NCI-H187 (cell line): ENCODE data around the gene CTNNA3.

Experiments used
- DNase-seq, 2 experiments: peaks; one replicate each; lab custom pipeline; 2025; lab: John Stamatoyannopoulos, UW

CTNNA3 gene

DNA sequence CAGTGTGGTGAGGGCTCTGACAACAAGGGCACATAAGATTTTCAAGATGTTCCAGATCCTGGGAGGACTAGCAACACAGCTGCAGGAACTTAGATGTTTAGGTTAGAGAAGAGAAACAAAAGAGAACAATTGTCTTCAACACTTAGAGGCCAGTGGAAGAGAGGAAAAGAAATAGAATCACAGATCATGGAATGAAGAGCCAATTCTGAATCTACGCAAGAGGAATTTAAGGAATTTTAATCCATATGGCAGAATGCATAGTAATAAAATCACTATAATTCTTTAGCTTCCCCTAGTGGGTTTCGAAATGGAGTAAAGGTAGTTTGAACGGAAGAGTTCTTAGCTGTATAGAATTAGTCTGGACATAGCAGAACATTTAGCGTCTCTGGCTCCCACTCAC is 884.8 kb downstream of the CTNNA3 start:
- no peak for DNase-seq

DNA sequence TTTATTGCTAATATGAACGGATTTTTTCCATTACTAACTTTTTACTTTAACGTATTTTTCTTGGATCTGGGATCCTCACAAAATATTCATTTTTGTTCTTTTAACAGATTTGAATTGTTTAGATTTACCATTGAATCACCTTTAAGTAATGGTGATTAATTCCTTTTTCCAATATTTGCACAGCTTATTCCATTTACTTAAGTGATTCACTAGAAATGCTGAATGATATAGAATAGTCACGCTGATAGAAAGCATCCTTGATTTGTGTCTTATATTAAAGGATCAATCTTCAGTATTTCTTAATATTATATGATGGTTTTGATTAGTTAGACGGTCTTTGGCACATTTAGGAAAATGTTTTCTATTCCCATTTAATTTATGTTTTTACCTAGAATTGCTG is 886.6 kb downstream of the CTNNA3 start:
- DNase-seq = no peak

DNA sequence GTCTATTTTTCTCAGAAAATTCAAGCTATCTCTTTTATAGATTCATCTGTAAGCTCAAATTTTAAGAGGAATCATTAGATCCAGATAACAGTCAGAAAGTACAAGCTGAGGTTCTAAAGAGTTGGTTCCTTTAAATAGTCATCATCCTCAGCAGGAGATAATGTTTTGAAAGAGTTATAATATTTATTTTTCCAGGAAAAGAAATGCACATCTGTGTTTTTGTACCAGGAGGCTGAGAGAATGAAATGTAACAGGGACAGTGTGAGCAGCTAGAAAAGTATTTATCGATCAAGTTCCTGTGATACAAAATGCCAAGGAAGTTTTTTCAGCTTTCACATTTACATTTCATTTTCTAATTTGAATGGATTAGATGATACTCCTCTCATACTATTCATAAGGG is 890.4 kb downstream of the CTNNA3 start:
- DNase-seq = no peak

DNA sequence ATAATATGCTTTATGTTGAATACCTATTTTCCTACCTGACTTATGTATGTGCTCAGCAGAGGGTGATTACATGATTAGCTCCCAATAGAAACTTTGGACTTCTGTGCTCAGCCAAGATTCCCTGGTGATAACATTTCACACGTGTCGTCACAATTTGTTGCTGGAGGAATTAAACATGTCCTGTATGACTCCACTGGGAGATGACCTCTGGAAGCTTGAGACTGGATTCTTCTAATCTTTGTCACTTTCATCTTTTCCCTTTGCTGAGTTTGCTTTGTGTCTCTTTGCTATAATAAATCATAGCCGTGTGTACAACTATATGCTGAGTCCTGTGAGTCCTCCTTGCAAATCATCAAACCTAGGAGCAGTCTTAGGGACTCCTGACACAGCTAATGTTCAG is 891.0 kb downstream of the CTNNA3 start:
- no peak for DNase-seq

DNA sequence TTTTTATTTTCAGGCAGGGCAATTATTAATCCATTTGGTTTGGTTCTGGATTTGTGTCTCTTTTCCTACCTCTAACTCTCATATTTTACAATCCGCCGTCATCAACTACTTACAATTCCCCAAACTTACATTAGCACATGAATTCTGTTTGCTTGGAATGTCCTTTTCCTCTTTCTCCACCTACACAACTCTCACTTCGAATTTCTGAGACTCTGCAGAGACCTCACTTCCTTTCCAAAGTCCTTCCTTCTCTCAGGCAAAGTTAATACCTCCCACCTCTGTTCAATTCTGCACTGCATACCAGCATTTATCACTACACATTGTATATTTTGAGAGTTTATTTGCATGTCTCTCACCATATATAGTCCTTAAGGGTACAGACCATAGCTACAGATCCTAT is 892.8 kb downstream of the CTNNA3 start:
- no peak for DNase-seq

DNA sequence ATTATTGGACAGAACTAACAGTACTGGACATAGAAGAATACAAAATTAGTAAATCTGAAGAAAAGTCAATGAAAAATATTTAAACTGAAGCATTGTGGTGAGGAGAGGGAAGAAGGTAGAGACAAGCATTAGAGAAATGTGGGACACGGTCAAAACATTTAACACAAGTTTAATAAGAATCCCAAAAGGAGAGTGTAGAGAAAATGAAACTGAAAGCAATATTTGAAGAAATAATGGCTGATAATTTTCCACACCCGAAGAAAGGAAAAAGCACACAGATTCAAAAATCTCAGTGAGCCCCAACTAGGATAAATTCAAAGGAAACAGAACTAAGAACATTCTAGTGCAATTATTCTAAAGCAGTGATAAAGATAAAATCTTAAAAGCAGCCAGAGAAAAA is 896.5 kb downstream of the CTNNA3 start:
- no peak for DNase-seq

DNA sequence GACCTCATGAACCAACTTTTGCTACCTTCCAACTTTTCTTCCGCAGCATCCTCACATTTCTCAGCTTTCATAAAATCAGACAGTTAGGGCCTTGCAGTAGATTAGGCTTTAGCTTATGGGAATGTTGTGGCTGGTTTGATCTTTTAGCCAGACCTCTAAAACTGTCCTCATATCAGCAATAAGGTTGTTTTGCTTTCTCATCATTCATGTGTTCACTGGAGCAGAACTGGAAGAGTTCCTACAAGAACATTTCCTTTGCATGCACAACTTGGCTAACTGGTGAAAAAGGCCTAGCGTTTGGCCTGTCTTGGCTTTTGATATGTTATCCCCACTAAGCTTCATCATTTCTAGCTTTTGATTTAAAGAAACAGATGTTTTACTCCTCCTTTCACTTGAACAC is 900.1 kb downstream of the CTNNA3 start:
- DNase-seq = no peak

DNA sequence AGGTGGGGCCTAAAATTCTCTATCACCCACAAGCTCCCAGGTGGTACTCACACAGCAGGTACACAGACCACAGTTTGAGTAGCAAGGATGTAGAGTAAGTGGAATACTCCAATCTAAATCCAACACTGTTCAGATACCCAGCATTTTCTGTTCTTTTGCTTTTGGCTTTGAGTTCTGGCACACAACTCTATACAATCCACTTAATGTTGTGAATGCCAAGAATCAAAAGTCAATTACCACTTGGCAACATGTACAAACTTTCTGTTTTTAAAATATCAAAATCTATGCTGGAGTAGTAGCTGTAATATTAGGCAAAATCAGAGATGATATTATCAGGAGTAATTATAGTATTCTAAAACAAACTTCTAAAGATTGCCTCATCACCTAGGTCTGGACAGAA is 903.6 kb downstream of the CTNNA3 start:
- DNase-seq = no peak

DNA sequence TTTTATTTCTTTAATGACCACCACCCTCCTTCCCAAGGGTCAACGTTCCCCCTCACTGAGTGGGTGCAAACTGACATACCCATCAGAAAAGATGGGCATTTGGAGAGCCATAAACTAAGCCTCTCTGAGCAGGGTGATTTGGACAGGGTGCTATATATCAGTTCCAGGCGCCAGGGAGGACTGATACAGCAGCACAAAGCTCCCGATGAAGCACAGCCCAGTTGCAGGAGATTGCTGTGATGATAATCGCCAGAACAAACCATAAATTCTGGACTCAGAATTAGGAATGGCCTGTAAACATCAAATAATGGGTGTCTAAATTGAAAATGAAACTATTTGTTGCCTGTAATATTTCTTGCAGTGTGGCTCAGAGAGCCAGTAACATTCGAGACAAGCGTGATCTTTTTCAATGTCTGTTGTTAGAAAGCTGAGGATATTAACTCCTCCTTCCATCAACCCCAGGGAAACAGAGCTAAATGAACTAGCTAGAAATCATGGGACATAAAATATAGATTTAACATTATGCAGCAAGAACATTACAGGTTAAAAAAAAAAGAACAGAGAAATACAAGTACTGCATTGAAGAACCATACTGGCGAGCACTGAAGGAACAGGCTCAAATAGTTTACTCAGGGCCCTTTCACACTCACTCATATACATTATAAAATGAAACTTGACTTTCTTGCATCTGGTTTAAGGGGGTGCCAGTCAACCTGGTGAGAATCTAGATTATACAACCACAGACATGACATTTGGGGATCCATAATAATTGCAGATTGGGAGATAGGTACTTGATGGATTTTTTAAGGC is 907.6 kb downstream of the CTNNA3 start:
- DNase-seq = no peak

DNA sequence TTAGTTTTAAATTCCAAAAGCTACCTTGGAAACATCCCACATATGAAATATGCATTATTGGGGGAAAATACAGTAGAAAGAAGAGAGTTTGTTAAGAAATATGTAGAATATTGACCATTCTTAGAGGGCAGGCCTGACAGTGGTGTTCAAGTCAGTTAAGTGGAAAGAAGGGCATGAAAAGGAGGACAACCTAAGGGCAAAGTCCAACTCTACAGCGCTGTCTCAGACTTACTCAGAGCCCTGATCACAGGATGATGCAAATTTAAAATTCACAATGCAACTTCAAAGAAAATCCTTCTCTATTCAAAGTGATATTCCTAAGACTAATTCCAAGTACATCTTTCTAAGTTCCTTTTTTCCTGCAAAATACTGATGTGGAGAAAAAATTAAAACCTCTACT is 909.3 kb downstream of the CTNNA3 start:
- no peak for DNase-seq

DNA sequence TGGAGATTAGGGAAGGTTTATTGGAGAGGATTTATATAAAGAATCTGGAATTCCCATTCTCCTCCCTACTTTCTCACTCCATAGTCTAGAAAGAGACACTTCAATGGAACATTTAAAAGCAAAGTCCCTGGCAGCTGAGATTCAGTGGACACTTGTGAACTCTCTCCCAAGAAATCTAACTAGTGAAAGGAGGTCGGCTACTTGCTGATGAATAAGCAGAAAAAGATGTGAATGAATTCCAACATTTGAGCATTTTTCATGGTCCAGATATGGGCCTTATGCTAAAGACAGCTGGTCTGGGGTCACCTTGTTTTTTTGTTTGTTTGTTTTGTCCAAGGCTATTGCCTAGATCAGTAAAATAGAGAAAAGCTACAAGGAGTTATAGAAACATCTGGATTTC is 911.2 kb downstream of the CTNNA3 start:
- no peak for DNase-seq

DNA sequence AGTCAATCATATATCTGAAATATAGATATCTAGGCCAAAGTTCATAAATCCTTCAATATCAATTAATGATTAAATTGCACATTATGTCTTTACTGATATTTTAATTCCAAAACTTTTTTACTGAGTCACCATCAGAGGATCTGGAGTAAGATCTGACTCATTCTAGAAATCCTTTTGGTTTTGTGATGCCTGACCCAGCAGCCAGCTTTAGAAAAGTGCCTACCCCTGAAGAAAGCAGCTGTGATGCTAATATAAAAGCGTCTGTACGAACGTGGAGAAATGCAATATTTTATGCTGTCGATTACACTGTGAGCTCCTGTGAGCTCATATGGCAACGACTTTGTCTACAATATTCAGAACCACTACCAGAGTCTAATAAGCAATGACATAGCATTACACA is 912.7 kb downstream of the CTNNA3 start:
- DNase-seq = no peak

DNA sequence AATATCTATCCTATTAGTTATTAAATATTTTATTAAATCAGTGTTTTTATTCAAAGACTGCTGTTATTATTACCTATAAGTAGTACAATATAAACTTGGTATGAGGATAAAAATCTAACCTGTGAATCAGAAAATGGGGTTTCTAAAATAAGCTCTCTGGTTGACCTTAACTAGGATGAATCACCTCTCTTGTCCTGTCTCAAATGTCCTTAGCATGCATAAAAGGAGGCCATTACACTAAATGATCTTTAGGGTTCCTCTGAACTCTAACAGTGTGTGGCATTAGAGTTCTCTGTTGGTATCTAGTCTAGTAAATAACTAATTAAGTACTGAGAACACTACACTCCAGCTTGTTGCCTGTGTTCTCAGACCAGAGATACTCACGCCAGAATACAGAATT is 913.2 kb downstream of the CTNNA3 start:
- DNase-seq = no peak

DNA sequence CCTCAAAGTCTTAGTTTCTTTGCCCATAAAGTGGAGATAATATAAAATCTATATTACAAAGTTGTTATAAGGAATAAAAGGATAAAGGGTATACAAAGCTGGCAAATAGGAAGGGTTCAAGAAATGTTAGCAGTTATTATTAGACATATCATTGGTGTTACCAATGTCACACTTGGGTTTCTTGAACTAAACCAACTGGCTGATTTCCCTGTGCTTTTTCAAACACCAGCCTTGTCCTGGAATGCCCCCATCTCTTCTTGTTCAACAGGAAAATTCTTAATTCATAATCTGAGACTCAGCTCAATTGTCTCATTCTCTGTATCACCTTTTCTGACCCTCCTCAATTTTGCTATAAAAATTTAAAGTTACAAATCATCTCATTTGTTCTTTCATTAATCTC is 913.9 kb downstream of the CTNNA3 start:
- no peak for DNase-seq

DNA sequence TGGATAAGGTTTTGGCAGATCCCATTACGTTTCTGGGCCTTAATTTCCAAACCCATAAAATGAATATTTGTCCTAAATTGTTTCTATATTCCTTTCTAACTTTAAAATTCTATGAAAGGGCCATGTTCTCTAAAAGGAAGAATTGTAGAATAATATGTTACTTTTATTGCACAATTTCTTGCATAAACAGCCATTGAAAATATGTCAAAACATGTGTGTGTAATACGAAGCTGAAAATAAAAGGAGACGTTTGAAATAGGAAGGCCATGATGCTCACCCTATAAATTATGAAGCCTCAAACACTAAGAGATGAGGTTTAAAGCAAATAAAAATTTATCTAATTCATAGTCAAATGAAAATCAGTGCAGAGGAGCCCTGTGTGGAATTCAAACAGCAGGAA is 915.2 kb downstream of the CTNNA3 start:
- DNase-seq = no peak

DNA sequence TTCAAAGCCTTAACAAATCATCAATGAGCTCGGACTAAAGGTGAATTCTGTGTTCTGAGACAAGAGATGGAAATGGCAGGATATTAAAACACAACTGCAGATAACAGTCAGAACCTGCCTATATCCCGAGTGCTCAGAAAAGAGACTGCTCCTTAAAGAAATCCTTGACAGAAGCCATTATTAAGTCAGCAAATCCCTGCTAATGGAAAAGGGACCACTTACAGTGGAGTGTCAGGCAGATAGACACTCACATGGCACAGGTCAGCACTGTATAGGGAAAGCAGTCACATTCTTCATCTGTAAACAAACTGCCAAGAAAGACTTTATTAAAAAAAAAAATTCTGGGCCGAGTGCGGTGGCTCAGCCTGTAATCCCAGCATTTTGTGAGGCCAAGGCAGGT is 917.6 kb downstream of the CTNNA3 start:
- DNase-seq = no peak

DNA sequence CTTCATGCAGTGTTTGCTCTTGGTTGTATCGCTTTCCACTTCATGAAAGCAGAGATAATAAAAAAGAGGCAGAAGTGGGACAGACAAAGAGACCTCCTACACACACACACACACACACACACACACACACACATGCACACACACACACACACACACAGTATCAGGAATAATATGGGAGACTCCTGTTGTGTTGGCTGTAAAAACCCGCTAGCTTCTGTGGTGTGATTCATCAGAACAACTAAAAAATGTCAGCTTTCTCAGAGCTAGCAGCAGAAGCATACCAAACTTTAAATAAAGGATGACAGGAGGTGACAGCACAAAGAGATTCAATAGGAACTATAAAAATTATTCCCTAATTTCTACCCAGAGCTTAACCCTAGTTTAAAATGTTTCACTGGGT is 918.3 kb downstream of the CTNNA3 start:
- no peak for DNase-seq

DNA sequence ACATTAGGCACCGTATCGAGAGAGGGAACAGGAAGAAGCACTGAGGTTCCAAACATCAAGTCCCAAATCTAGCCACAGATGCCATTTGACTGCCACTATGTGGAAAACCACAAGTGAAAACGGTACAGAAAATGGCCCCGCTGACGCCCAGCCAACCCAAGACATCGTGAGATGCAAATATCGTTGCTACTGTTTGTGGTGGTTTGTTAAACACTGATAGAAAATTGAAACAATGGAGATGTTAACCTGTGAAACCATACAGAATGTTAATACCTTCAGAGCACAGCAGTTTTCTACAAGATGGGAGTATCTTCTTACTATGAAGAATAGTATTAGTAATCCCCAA is 922.5 kb downstream of the CTNNA3 start:
- no peak for DNase-seq

DNA sequence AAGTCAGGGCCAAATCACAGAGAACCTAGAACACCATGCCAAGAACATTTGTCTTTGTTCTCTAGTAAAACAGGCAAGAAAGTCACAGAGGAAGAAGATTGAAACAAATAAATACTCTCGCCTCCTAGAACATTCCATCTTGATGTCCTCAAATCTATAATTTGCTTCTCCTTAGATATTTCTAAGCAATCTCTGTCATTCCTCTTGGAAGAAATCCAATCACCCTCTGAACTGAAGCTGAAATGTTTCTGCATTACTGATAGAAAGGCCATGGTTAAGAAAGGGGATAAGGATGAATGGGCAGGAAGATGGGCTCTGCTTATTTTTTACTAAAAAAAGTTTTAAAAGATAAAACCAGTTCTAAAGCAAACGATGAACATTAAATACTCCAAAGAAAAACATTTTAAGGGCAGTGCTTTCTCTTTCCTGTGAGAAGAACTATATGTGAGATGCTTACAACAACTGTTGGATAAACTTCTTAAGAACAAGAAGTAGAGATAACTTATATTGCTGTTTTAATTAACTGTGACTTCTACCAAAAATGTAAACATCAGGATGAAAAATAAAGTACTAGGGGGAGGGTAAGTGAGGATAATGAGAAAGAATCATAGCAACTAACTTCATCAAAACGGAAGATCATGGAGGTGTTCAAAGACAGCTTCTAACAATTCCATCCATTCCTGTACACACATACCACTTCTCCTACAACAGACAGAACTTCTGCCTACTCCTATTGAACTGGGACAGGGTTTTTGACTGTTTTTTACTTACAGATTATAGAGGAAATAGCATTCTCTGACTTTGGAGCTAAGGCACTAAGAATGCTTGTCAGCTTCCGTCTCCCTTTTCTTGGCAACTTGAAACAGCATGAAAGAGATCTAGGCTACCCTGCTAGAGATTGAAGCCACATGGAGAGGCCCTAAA is 923.2 kb downstream of the CTNNA3 start:
- DNase-seq = no peak

DNA sequence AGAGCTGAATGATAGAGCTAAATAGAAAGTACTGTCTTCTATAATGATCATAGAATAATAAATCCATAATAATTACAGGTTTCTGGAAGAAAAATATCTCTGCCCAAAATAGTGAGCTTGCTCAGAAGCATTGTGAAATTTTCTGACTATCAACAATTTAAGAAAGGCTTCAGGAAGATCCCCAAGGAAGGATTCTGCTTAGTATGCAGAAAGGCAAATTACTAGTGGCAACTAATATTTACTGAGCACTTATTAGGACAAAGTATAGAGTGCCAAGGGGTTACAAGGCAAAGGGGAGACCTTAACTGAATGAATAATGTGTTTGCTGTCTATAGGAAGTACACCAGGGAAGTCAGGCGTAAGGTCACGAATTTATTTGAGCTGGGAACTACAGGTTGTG is 928.3 kb downstream of the CTNNA3 start:
- no peak for DNase-seq

DNA sequence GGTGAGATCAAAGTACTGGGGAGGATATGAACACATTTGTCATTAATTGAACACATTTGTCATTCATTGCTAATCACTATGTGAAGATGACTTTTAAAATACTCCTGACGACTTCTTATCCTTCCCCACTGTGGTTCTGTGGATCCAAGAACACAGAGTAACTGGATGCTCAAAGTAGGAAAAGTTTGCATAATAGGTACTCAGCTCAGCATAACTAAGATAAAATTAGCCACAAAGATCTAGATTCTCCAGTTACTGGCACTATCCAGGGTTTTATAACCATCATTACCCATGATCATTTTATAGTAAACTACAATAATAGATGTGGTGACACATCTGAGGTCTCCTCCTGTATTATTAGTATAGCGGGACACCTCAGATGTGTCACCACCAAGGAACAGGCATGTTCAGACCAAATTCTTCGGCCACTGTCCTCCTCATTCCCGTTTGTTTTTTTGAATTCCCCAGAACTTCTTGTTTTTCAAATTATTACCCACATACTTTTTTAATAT is 933.7 kb downstream of the CTNNA3 start:
- DNase-seq = no peak

DNA sequence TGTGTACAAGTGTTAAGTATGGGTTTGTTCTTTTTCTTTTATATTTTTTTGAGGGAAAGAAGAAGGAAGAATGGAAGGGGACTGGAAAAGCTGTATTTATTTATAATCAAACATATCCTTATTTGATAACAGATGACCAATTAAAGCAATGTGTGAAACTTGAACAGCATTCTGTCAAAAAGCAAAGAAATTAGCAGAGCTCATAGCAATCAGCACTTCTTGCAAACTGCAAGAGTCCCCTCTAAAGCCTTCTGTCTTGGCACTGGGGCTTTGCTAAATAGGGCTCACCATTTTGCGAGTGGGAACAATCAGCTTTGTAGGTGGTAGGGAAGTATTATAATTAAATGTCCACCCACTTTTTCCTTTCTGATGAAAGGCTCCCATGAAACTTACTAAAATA is 935.1 kb downstream of the CTNNA3 start:
- no peak for DNase-seq

DNA sequence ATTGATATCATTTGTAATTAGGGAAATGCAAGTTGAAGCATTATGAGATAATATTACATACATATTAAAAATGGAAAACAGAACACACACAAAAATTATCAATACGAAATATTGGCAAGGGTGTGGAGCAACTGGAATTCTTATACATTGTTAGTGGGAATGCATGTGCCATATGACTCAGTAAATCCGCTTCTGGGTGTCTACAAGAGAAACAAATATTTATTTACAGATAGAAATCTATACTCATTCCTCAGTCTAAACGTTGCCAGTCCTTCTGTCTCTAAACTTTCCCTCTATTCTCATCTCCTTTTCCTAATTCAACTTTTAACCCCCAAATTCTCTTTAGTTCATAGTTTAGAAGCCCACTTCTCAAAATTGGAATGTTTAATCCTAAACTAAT is 940.5 kb downstream of the CTNNA3 start:
- no peak for DNase-seq
